Measurements from ENCODE around the gene KPNB1.

Gene KPNB1

GRCh38 chr17:47693731-47694580 is 44.2 kb downstream of the KPNB1 start, which contains the start of gene TBKBP1:
TBKBP1 (plus strand) TSS chr17:47694161; CDS start chr17:47696113, 1,952 bp downstream.
- TF ChIP-seq GATA2 (IDR thresholded peaks at IDR 0.05; ENCODE audit: low read depth, low read length) (no peak), GATA3 (IDR thresholded peaks at IDR 0.05; ENCODE audit: low read depth, low read length) (no peak)

GRCh38 chr17:47694581-47695428 is 45.1 kb downstream of the KPNB1 start:
- TF ChIP-seq GATA3 (IDR thresholded peaks at IDR 0.05; ENCODE audit: low read depth, low read length) (no peak), GATA2 (IDR thresholded peaks at IDR 0.05; ENCODE audit: low read depth, low read length) (no peak)

GRCh38 chr17:47695429-47696376 is 46.0 kb downstream of the KPNB1 start:
- no peak for TF ChIP-seq GATA3 (IDR thresholded peaks at IDR 0.05; ENCODE audit: low read depth, low read length)
- no peak for TF ChIP-seq GATA2 (IDR thresholded peaks at IDR 0.05; ENCODE audit: low read depth, low read length)

- TF ChIP-seq GATA3 (IDR thresholded peaks at IDR 0.05; ENCODE audit: low read depth, low read length) (no peak), GATA2 (IDR thresholded peaks at IDR 0.05; ENCODE audit: low read depth, low read length) (no peak)
Observed at GRCh38 chr17:47696717-47697642, 47.3 kb downstream of the KPNB1 start.

GRCh38 chr17:47697906-47698711 is 48.4 kb downstream of the KPNB1 start:
- TF ChIP-seq GATA2 (IDR thresholded peaks at IDR 0.05; ENCODE audit: low read depth, low read length) (no peak), GATA3 (IDR thresholded peaks at IDR 0.05; ENCODE audit: low read depth, low read length) (no peak)

- TF ChIP-seq GATA2 (IDR thresholded peaks at IDR 0.05; ENCODE audit: low read depth, low read length) (no peak), GATA3 (IDR thresholded peaks at IDR 0.05; ENCODE audit: low read depth, low read length) (no peak)
Observed at GRCh38 chr17:47698749-47699535, 49.2 kb downstream of the KPNB1 start.

- TF ChIP-seq GATA2 (IDR thresholded peaks at IDR 0.05; ENCODE audit: low read depth, low read length) (no peak), GATA3 (IDR thresholded peaks at IDR 0.05; ENCODE audit: low read depth, low read length) (no peak)
Observed at GRCh38 chr17:47699536-47699840, 49.8 kb downstream of the KPNB1 start.

GRCh38 chr17:47700471-47701449 is 51.0 kb downstream of the KPNB1 start:
- no peak for TF ChIP-seq GATA2 (IDR thresholded peaks at IDR 0.05; ENCODE audit: low read depth, low read length)
- no peak for TF ChIP-seq GATA3 (IDR thresholded peaks at IDR 0.05; ENCODE audit: low read depth, low read length)

- TF ChIP-seq GATA2 (IDR thresholded peaks at IDR 0.05; ENCODE audit: low read depth, low read length): no peak
- TF ChIP-seq GATA3 (IDR thresholded peaks at IDR 0.05; ENCODE audit: low read depth, low read length): no peak
Observed at GRCh38 chr17:47701608-47702007, 51.9 kb downstream of the KPNB1 start.

GRCh38 chr17:47702391-47702995 is 52.8 kb downstream of the KPNB1 start:
- TF ChIP-seq GATA3 (IDR thresholded peaks at IDR 0.05; ENCODE audit: low read depth, low read length) (no peak), GATA2 (IDR thresholded peaks at IDR 0.05; ENCODE audit: low read depth, low read length) (no peak)
